ENCODE data around the gene ATP6V1C2. TPM values are rescaled to one million over a fixed set of nuclear protein-coding genes. Genes with fewer than 3 reads are reported as not detected.

The ATP6V1C2 gene
- total and polyA plus RNA-seq, 2 donors (not counting 3 experiments of a cell fraction or from before 2014, with no cell fraction given): 0.03 to 0.13 TPM

GRCh38 chr2:10820562-10820961 is 99.1 kb downstream of the ATP6V1C2 start:
- no peak overlapping the region for H3K9ac ChIP-seq (replicated peaks; ENCODE audit: extremely low read depth, insufficient read depth, low read length)
- TF ChIP-seq POLR2AphosphoS5 (IDR thresholded peaks at IDR 0.05; ENCODE audit: insufficient read depth, low read depth, low read length) (no peak), EZH2 (IDR thresholded peaks at IDR 0.05; ENCODE audit: borderline replicate concordance, low read depth, low read length, severe bottlenecking) (no peak), JUN (IDR thresholded peaks at IDR 0.05; ENCODE audit: borderline replicate concordance, insufficient read depth, insufficient read length, low read depth) (no peak), MYC (IDR thresholded peaks at IDR 0.05; ENCODE audit: low read depth, low read length) (no peak), GATA2 (IDR thresholded peaks at IDR 0.05; ENCODE audit: insufficient read depth, insufficient read length, low read depth, low read length) (no peak), POLR2A (IDR thresholded peaks at IDR 0.05; ENCODE audit: low read depth, low read length) (no peak), CTCF (IDR thresholded peaks at IDR 0.05; ENCODE audit: extremely low read depth in 1 of 2, insufficient read depth in 1 of 2, low read depth in 1 of 2, low read length in 2 of 2) (no peak), FOS (IDR thresholded peaks at IDR 0.05; ENCODE audit: borderline replicate concordance, insufficient read depth, low read length) (no peak)
- TF ChIP-seq, protein P1, sequence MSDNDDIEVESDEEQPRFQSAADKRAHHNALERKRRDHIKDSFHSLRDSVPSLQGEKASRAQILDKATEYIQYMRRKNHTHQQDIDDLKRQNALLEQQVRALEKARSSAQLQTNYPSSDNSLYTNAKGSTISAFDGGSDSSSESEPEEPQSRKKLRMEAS (IDR thresholded peaks at IDR 0.05; ENCODE audit: insufficient read depth, insufficient read length): no peak
- peaks cover 3 to 16% of the 10 kb centered on the region in 2 experiments for H3K27me3 ChIP-seq (ENCODE audit: control insufficient read depth in 2 of 2, insufficient read depth in 2 of 2, low read length in 2 of 2)
- H2AFZ ChIP-seq (ENCODE audit: low read depth, low read length): no peak overlapping the region
- intact Hi-C loops (cut with micrococcal nuclease) (no loop called here), dilution Hi-C loops (cut with MboI; ENCODE audit: extremely low pct_ligation_motif_present, low sequenced_read_pairs) (no loop called here)
- ChIA-PET POLR2A (no interaction called here), CTCF (interaction anchor here (1.0 to 1.6 kb wide), 3 partner anchors 10 to 304 kb away, joined by 4 to 9 read pairs (median 5); no protein-coding TSS in a partner anchor)
- no peak overlapping the region for H3K4me3 ChIP-seq (replicated peaks in 1 of 3; ENCODE audit: insufficient read depth in 1 of 3, low read depth in 1 of 3, low read length in 3 of 3)
- H3K4me2 ChIP-seq (ENCODE audit: insufficient read depth, low read length): no peak overlapping the region
- FAIRE-seq (no peak), DNase-seq (ENCODE audit: low read depth, low spot score) (no peak)
- H3K9me1 ChIP-seq (replicated peaks; ENCODE audit: control insufficient read depth, extremely low read depth, insufficient read depth, low read length): no peaks in the 10 kb centered on the region
- H3K9me3 ChIP-seq (replicated peaks; ENCODE audit: control insufficient read depth, insufficient read depth, low read length): no peaks in the 10 kb centered on the region
- no peaks in the 10 kb centered on the region for H4K20me1 ChIP-seq (replicated peaks; ENCODE audit: control insufficient read depth, extremely low read depth, insufficient read depth, low read length)
- no peaks in the 10 kb centered on the region for H3K36me3 ChIP-seq (ENCODE audit: control insufficient read depth in 2 of 2, extremely low read depth in 1 of 2, insufficient read depth in 2 of 2, low read length in 2 of 2)
- peaks cover 12% of the 10 kb centered on the region for H3K4me1 ChIP-seq (ENCODE audit: control insufficient read depth, extremely low read depth, insufficient read depth, low read length)
- BruUV-seq (replicated peaks): no TSS peak
- H3K79me2 ChIP-seq (ENCODE audit: control insufficient read depth, insufficient read depth, low read length): no peaks in the 10 kb centered on the region
- no peak overlapping the region for H3K27ac ChIP-seq (ENCODE audit: insufficient read depth, low read depth, low read length)

All from endothelial cell of umbilical vein (primary cell).